NCI-H1930 (cell line): ENCODE results near the gene TSPEAR.
"Not testable (repeated sequence)": the region's sequence is repeated elsewhere in the genome, so short reads cannot be mapped to it uniquely, and the experiment has no call there.

Source experiments
- DNase-seq, 2 experiments: peaks; one replicate each; lab custom pipeline; 2025; lab: John Stamatoyannopoulos, UW

TSPEAR gene

GRCh38 chr21:44483288-44484237 is 227.8 kb downstream of the TSPEAR start:
- no peak for DNase-seq

GRCh38 chr21:44482581-44483287 is 228.6 kb downstream of the TSPEAR start:
- DNase-seq, result no peak

GRCh38 chr21:44480200-44481053 is 230.9 kb downstream of the TSPEAR start:
- DNase-seq, result no peak

GRCh38 chr21:44479556-44480199 is 231.7 kb downstream of the TSPEAR start:
- DNase-seq, result not testable (repeated sequence)

- no peak for DNase-seq
These were observed 232.6 kb downstream of the TSPEAR start for GRCh38 chr21:44478801-44479167.

- DNase-seq, result no peak
These were observed 233.1 kb downstream of the TSPEAR start for GRCh38 chr21:44478124-44478800.

- DNase-seq, result no peak
These were observed 233.7 kb downstream of the TSPEAR start for GRCh38 chr21:44477712-44478111.

GRCh38 chr21:44477131-44477530 is 234.2 kb downstream of the TSPEAR start:
- no peak for DNase-seq

- DNase-seq, result no peak
These were observed 236.0 kb downstream of the TSPEAR start for GRCh38 chr21:44475266-44475845.

GRCh38 chr21:44473915-44474555 is 237.3 kb downstream of the TSPEAR start:
- no peak for DNase-seq

- DNase-seq, result no peak
These were observed 239.4 kb downstream of the TSPEAR start for GRCh38 chr21:44471996-44472395.

- DNase-seq, result no peak
These were observed 240.0 kb downstream of the TSPEAR start for GRCh38 chr21:44471341-44471740.

- no peak for DNase-seq
These were observed 243.5 kb downstream of the TSPEAR start for GRCh38 chr21:44467859-44468195.

- DNase-seq, result no peak
These were observed 244.1 kb downstream of the TSPEAR start for GRCh38 chr21:44466996-44467858.

- DNase-seq, result no peak
These were observed 244.9 kb downstream of the TSPEAR start for GRCh38 chr21:44466351-44466954.

GRCh38 chr21:44464351-44464750 is 247.0 kb downstream of the TSPEAR start:
- DNase-seq, result no peak

- no peak for DNase-seq
These were observed 247.6 kb downstream of the TSPEAR start for GRCh38 chr21:44463724-44464123.

GRCh38 chr21:44462834-44463200 is 248.6 kb downstream of the TSPEAR start:
- DNase-seq, result no peak
